C4-2B (cell line): ENCODE data around the gene ANKRD55.
"Not testable (repeated sequence)": the region's sequence is repeated elsewhere in the genome, so short reads cannot be mapped to it uniquely, and the experiment has no call there.

Experiments
- H3K27ac ChIP-seq: fragments of 450-650 bp; 2 replicates; pipeline ENCODE4 v1.5.1; 2017
- ZFX ChIP-seq: fragments of 450-650 bp; IDR thresholded peaks from 2 replicates; pipeline ENCODE4 v1.6.1; 2017
- TF ChIP-seq, protein P1 (sequence below): fragments of 450-650 bp; conservative IDR thresholded peaks from 2 replicates; pipeline ENCODE4 v1.5.1; 2017; ENCODE audit warnings: mild to moderate bottlenecking

The ANKRD55 gene

GRCh38 chr5:56273376-56273955 lies 40.3 kb upstream of the ANKRD55 start:
- TF ChIP-seq ZFX = no peak
- TF ChIP-seq, protein P1, sequence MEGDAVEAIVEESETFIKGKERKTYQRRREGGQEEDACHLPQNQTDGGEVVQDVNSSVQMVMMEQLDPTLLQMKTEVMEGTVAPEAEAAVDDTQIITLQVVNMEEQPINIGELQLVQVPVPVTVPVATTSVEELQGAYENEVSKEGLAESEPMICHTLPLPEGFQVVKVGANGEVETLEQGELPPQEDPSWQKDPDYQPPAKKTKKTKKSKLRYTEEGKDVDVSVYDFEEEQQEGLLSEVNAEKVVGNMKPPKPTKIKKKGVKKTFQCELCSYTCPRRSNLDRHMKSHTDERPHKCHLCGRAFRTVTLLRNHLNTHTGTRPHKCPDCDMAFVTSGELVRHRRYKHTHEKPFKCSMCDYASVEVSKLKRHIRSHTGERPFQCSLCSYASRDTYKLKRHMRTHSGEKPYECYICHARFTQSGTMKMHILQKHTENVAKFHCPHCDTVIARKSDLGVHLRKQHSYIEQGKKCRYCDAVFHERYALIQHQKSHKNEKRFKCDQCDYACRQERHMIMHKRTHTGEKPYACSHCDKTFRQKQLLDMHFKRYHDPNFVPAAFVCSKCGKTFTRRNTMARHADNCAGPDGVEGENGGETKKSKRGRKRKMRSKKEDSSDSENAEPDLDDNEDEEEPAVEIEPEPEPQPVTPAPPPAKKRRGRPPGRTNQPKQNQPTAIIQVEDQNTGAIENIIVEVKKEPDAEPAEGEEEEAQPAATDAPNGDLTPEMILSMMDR = no peak
- H3K27ac ChIP-seq = no peak overlapping the region

DNA sequence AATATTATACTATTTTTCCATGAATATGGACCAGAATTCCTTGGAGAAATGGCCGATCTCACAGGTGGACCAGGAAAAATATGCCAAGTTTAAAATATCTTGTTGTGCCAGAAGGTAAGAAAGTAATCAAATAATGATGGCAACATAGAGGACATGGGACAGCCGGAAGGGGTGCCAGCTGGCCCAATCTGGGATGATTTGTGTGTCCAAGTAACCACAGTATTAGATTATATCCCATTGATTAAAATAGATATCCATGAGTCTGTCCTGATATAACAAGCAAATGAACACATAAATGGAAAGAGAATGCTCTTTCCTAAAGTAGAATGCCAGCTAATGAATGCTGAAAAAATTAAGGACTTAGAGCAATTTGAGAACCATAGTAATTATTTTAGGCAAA lies 39.6 kb upstream of the ANKRD55 start:
- H3K27ac ChIP-seq = no peak overlapping the region
- TF ChIP-seq ZFX = no peak
- TF ChIP-seq, protein P1 = no peak

GRCh38 chr5:56270568-56271392 lies 37.6 kb upstream of the ANKRD55 start:
- TF ChIP-seq, protein P1 = peak; percentile 99
- no peak for TF ChIP-seq ZFX
- H3K27ac ChIP-seq = no peak overlapping the region

DNA sequence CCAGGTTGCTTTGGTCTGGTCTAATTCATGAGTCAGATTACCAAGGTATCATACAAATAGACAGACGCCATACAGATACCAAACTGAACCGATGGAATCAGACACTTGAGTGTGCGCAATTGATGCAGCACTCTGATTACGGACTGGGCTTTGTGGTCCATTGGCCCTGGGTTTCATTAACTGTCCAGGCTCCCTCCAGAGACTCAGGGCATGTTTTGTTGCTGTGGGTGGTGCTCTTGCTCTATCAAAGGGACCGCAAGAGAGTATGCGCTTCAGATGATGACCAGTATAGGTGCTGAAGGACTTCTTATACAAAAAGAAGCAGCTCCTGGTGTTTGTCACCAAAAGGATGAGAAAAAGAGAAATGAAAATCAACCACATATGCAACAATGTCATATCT lies 36.9 kb upstream of the ANKRD55 start:
- TF ChIP-seq, protein P1 = no peak
- TF ChIP-seq ZFX = no peak
- H3K27ac ChIP-seq = no peak overlapping the region

- TF ChIP-seq ZFX = no peak
- TF ChIP-seq, protein P1 = no peak
- no peak overlapping the region for H3K27ac ChIP-seq
Measured at GRCh38 chr5:56269216-56269927, 36.2 kb upstream of the ANKRD55 start.

- H3K27ac ChIP-seq = not testable (repeated sequence)
Measured at GRCh38 chr5:56268707-56269106, 35.6 kb upstream of the ANKRD55 start.

DNA sequence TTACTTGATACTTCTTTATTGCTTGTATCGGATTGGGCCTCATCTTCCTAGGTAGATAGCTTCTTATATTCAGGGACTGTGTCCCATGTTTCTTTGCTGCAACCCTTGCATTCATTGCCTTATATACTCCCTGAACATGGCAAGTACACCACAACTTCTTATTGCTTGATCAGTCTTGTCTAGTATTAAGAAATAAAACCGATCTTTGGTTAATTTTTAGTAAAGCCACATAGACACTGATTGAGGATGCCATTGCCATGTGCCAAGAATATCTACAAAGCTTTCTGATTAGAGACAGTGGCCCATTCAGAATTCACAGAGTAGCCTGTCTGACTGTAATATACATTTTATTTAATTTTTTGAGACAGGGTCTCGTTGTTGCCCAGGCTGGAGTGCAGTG lies 34.7 kb upstream of the ANKRD55 start:
- TF ChIP-seq, protein P1 = no peak
- no peak for TF ChIP-seq ZFX
- no peak overlapping the region for H3K27ac ChIP-seq
